ENCODE results near the gene TRIM2.

- no peak for TF ChIP-seq CTCF (IDR thresholded peaks at IDR 0.05; ENCODE audit: insufficient read depth, low read length)
- TF ChIP-seq GABPA (IDR thresholded peaks at IDR 0.05; ENCODE audit: low read depth), result no peak
- no peak for TF ChIP-seq REST (IDR thresholded peaks at IDR 0.05; ENCODE audit: insufficient replicate concordance, low read depth)
Observed at GRCh38 chr4:153166716-153167501, 37.3 kb upstream of the TRIM2 start.

Data from HL-60 (cell line).